Activated effector memory CD4-positive, alpha-beta T cell treated with Interleukin-2 at 50 U/mL for 16 hours (primary cell): Measurements from ENCODE around the gene COL4A1.

Experiments
- DNase-seq: peaks from one replicate; pipeline ENCODE4 v3.0.0-alpha.2; 2020

The COL4A1 gene

GRCh38 chr13:110291286-110291685 is 15.7 kb downstream of the COL4A1 start:
- DNase-seq = no peak

- no peak for DNase-seq
Observed at GRCh38 chr13:110290826-110291225, 16.1 kb downstream of the COL4A1 start.

GRCh38 chr13:110290153-110290552 is 16.8 kb downstream of the COL4A1 start:
- DNase-seq = no peak

GRCh38 chr13:110289661-110290060 is 17.3 kb downstream of the COL4A1 start:
- DNase-seq = no peak

GRCh38 chr13:110289174-110289573 is 17.8 kb downstream of the COL4A1 start:
- no peak for DNase-seq

- DNase-seq = no peak
Observed at GRCh38 chr13:110286833-110287819, 19.8 kb downstream of the COL4A1 start.

- no peak for DNase-seq
Observed at GRCh38 chr13:110285991-110286832, 20.7 kb downstream of the COL4A1 start.

GRCh38 chr13:110284779-110285484 is 22.0 kb downstream of the COL4A1 start:
- DNase-seq = no peak

- DNase-seq = no peak
Observed at GRCh38 chr13:110283736-110284517, 23.0 kb downstream of the COL4A1 start.

- no peak for DNase-seq
Observed at GRCh38 chr13:110282316-110282841, 24.6 kb downstream of the COL4A1 start.

GRCh38 chr13:110281736-110282135 is 25.2 kb downstream of the COL4A1 start:
- DNase-seq = no peak

- DNase-seq = no peak
Observed at GRCh38 chr13:110280985-110281688, 25.8 kb downstream of the COL4A1 start.

GRCh38 chr13:110280231-110280813 is 26.6 kb downstream of the COL4A1 start:
- DNase-seq = no peak

GRCh38 chr13:110279684-110280083 is 27.3 kb downstream of the COL4A1 start:
- DNase-seq = no peak

GRCh38 chr13:110278859-110279258 is 28.1 kb downstream of the COL4A1 start:
- no peak for DNase-seq

GRCh38 chr13:110277357-110277975 is 29.5 kb downstream of the COL4A1 start:
- no peak for DNase-seq

- no peak for DNase-seq
Observed at GRCh38 chr13:110276553-110276950, 30.4 kb downstream of the COL4A1 start.

- no peak for DNase-seq
Observed at GRCh38 chr13:110275931-110276552, 30.9 kb downstream of the COL4A1 start.

GRCh38 chr13:110274687-110275086 is 32.3 kb downstream of the COL4A1 start:
- no peak for DNase-seq

- no peak for DNase-seq
Observed at GRCh38 chr13:110273254-110273653, 33.7 kb downstream of the COL4A1 start.
